ENCODE results near the gene LRRC8E.

Gene LRRC8E

GRCh38 chr19:7868326-7868670 lies 20.0 kb upstream of the LRRC8E start:
- DNase-seq (ENCODE audit: low read depth in 3 of 3), result no peak

DNA sequence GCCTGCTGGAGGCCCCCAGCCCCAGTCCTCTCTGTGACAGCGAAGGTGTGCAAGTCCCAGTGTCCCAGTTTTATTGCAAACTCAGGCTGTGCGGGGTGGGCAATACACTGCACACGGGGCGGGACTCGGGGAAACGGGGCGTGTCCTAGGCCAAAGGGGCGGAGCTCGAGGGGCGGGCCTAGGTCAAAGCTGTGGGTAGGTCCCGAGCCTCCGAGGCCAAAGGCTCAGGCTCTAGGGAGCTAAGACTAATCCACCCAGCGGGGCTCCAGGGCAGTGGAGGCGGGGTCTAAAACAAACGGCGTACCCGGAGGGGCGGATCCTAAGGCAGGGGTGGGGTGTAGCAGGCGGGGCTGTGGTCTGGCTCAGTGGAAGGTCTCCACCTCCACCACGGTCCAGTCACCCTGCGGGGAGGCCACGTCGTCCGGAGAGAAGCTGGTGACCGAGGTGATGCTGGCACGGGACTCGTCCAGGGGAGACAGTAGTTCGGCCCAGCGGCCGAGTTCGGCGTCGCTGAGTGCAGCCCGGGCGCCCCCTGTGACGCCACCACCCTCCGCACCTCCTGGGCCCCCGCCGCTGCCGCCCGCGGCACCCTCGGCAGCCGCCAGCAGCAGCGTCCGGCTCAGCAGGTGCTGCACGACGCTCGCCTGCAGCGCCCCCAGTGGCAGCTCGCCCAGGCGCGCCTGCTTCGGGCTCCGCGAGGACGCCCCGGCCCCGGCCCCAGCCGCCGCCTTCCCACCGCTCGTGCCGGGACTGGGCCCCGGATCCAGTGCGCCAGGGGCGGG lies 19.4 kb upstream of the LRRC8E start:
- DNase-seq (ENCODE audit: low read depth in 3 of 3), result peak; percentile 66 to 75 (median 69)

GRCh38 chr19:7869453-7869909 lies 18.8 kb upstream of the LRRC8E start:
- peak; percentile 69 to 82 (median 78) for DNase-seq (ENCODE audit: low read depth in 3 of 3)

GRCh38 chr19:7869910-7870511 lies 18.3 kb upstream of the LRRC8E start:
- DNase-seq (ENCODE audit: low read depth in 3 of 3), result peak in 2 of 3 experiments; percentile 34 to 35

- no peak for DNase-seq (ENCODE audit: low read depth in 3 of 3)
Measured at GRCh38 chr19:7870571-7871436, 17.5 kb upstream of the LRRC8E start.

- peak; percentile 52 to 67 (median 63) for DNase-seq (ENCODE audit: low read depth in 3 of 3)
Measured at GRCh38 chr19:7871437-7872305, 16.6 kb upstream of the LRRC8E start.

DNA sequence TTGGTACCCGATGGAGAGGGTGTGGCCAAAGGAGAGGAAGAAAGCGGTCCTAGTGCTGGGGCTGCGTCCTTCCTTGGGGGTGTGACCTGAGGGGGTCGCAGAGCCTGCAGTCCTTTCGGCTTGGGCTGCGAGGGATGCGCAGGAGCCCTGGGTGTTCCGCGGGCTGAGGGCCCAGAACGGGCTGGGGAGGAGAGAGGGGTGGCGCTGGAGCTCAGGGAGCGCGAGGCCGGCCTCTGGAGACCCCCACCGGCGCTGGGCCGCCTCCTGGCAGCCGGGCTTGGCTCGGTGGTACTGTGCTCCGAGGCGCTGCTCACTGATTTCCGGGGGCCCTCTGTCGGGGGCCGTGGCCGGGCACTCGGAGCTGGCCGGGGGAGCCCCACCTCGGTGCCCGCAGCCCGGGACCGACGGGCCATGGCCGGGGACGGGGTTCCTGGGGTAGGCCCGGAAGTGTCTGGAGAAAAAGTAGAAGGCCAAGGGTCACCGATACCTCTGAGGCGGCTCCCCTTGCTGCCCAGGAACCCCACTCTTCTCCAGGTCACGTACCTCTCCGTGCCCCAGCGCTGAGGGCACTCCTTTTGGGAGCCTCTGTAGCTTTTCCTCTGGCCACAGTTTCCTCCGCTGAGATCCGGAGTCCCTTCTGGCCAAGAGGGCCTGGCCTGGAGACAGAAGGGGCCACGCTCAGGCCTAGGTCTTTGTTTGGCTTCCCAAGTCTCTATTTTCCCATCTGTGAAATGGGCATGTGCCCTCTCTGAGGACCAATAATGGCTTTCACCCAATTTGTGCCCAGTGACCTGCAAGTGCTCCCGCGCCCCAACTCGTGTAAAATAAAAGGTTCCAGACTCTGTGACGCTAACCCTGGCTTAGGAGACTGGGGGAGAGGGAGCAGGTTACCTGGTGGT lies 15.8 kb upstream of the LRRC8E start:
- DNase-seq (ENCODE audit: low read depth in 3 of 3), result no peak

- no peak for DNase-seq (ENCODE audit: low read depth in 3 of 3)
Measured at GRCh38 chr19:7873304-7874075, 14.8 kb upstream of the LRRC8E start.

GRCh38 chr19:7874076-7874896 lies 14.0 kb upstream of the LRRC8E start, which contains the start of gene PRR36:
Gene PRR36 (minus strand): TSS chr19:7874390. CDS start chr19:7873689, 701 bp downstream.
- no peak for DNase-seq (ENCODE audit: low read depth in 3 of 3)

DNA sequence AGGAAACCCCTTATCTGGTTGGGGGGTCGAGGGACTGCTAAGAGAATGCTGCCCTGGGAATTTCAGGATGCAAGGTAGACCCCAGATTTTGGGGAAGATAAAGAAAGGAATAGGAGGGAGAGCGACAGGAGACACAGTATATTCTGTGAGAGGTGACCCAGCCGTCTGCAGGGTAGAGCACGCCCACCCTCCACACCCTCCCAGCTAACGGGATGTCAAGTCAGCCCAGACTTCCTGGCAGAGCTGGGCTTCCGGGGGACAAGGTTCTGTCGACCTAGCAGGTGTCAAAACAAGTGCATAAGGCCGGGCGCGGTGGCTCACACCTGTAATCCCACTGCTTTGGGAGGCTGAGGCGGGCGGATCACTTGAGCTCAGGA lies 13.4 kb upstream of the LRRC8E start:
- no peak for DNase-seq (ENCODE audit: low read depth in 3 of 3)

GRCh38 chr19:7877249-7877836 lies 11.0 kb upstream of the LRRC8E start:
- no peak for DNase-seq (ENCODE audit: low read depth in 3 of 3)

DNA sequence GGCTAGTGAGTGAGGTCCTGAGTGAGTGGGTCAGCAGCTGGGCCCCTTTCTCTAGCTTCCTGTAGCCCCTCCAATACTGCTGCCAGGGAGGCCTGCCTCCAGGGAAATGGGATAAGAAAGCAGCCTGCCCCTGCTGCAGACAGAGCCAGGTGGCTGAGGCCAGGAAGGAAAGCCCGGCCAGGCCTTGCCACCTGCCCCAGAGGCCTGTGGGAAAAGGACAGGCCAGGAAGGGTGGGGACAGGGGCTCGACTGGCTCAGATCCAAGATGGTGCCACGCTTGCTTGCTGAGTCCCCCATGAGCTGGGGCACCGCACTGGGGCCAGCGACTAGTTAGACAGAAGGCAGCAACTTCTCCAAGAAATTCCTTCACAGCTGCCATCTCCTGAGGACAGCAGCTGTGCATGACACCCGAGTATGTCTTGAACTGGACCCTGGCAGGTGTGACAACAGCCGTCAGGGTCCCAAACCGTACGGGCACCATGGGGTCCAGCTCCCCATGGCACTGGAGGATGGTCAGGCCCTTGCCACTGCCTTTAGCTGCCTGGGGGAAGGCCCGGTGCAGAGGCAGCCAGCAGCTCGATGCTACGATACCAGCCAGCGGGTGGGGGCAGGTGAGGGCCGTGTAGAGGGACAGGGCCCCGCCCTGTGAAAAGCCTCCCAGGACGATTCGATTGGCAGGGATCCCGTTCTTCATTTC lies 9.1 kb upstream of the LRRC8E start:
- DNase-seq (ENCODE audit: low read depth in 3 of 3), result no peak

DNA sequence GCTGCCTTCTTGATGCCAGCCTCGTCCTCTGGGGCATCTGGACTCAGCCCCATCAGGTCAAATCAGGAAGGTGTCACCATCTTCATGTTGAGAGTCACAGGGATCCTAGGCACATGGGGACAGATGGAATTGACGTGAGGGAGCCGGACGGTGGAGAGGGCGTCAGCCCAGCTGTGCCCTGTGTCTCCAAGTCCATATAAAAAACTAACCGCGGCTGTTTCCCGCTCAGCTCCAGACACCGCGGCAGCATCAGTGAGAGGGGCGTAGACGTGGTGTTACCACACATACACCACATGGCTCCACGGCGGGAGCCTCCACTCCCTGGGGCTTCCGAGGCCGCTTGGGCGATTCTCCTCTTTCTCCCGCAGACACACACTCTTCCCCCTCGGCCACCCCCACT lies 8.5 kb upstream of the LRRC8E start:
- no peak for DNase-seq (ENCODE audit: low read depth in 3 of 3)

GRCh38 chr19:7881910-7882309 lies 6.4 kb upstream of the LRRC8E start:
- no peak for DNase-seq (ENCODE audit: low read depth in 3 of 3)

- DNase-seq (ENCODE audit: low read depth in 3 of 3), result no peak
Measured at GRCh38 chr19:7883105-7883504, 5.2 kb upstream of the LRRC8E start.

- DNase-seq (ENCODE audit: low read depth in 3 of 3), result no peak
Measured at GRCh38 chr19:7883796-7884570, 4.3 kb upstream of the LRRC8E start.

GRCh38 chr19:7885818-7886217 lies 2.5 kb upstream of the LRRC8E start:
- no peak for DNase-seq (ENCODE audit: low read depth in 3 of 3)
